K562 (cell line): ENCODE data around the gene LGR6. TPM values are rescaled to one million over a fixed set of nuclear protein-coding genes. Genes with fewer than 3 reads are reported as not detected.

Source experiments
- BRCA1 ChIP-seq, 2 experiments: fragments of 450-650 bp in 1 of 2; sonication (generic) in 1 of 2; formaldehyde crosslinking in 1 of 2; IDR thresholded peaks; 2 replicates each; pipeline versions ENCODE4 v1.5.0 to v1.6.1; 2017 to 2020; ENCODE audit warnings: mild to moderate bottlenecking in 1 of 2, missing genetic modification reagents in 1 of 2
- CC2D1A ChIP-seq: fragments of 450-650 bp; IDR thresholded peaks from 2 replicates; pipeline ENCODE4 v1.6.1; 2017; ENCODE audit warnings: mild to moderate bottlenecking
- FOXK2 ChIP-seq, 2 experiments: fragments of 450-650 bp; IDR thresholded peaks in 1 of 2; conservative IDR thresholded peaks in 1 of 2; 2 replicates each; pipeline ENCODE4 v1.6.1; 2016; ENCODE audit warnings: low read depth in 2 of 2, mild to moderate bottlenecking in 1 of 2
- GMEB1 ChIP-seq: fragments of 250-450 bp; sonication (Bioruptor Pico); IDR thresholded peaks from 2 replicates; pipeline ENCODE4 v1.4.0; 2020; ENCODE audit warnings: mild to moderate bottlenecking
- HMG20A ChIP-seq: fragments of 450-650 bp; formaldehyde crosslinking; conservative IDR thresholded peaks from 2 replicates; pipeline ENCODE4 v1.4.0; 2020; ENCODE audit warnings: mild to moderate bottlenecking, mixed read lengths
- IRF9 ChIP-seq: fragments of 450-650 bp; IDR thresholded peaks from 2 replicates; pipeline ENCODE4 v1.6.1; 2016; ENCODE audit warnings: missing biosample characterization, missing genetic modification characterization
- KDM1A ChIP-seq, 2 experiments: fragments of 450-650 bp; IDR thresholded peaks; 2 replicates each; pipeline ENCODE4 v1.6.1; 2016; ENCODE audit warnings: mild to moderate bottlenecking in 2 of 2
- KDM4B ChIP-seq, 2 experiments: fragments of 450-650 bp in 1 of 2; sonication (generic) in 1 of 2; IDR thresholded peaks; 2 replicates each; pipeline ENCODE4 v1.6.1; 2016 to 2017; ENCODE audit warnings: borderline replicate concordance in 2 of 2, antibody characterized with exemption in 1 of 2, low read depth in 1 of 2, mild to moderate bottlenecking in 1 of 2
- MAFG ChIP-seq: fragments of 450-650 bp; conservative IDR thresholded peaks from 2 replicates; pipeline ENCODE4 v1.6.1; 2016; ENCODE audit warnings: missing genetic modification characterization, missing compliant biosample characterization
- MTA1 ChIP-seq: fragments of 450-650 bp; IDR thresholded peaks from 2 replicates; pipeline ENCODE4 v1.6.1; 2017; ENCODE audit warnings: borderline replicate concordance
- SMAD4 ChIP-seq: fragments of 250-450 bp; sonication (Bioruptor Pico); conservative IDR thresholded peaks from 2 replicates; pipeline ENCODE4 v1.8.0; 2021; ENCODE audit warnings: inconsistent platforms, mild to moderate bottlenecking, moderate library complexity
- STAT6 ChIP-seq: sonication (generic); formaldehyde crosslinking; IDR thresholded peaks from 2 replicates; pipeline ENCODE4 v1.8.1; 2023; ENCODE audit warnings: mild to moderate bottlenecking, missing genetic modification reagents
- TCF7L2 ChIP-seq: fragments of 150-350 bp; IDR thresholded peaks from 2 replicates; pipeline ENCODE4 v1.6.1; 2016; ENCODE audit warnings: low read depth, mild to moderate bottlenecking, low read length, moderate library complexity
- THAP7 ChIP-seq: fragments of 250-450 bp; sonication (Bioruptor Pico); IDR thresholded peaks from 2 replicates; pipeline ENCODE4 v1.5.0; 2021
- THRA ChIP-seq: fragments of 450-650 bp; IDR thresholded peaks from 2 replicates; pipeline ENCODE4 v1.6.1; 2017; ENCODE audit warnings: mild to moderate bottlenecking, moderate library complexity
- ZNF354B ChIP-seq: fragments of 250-450 bp; sonication (Bioruptor Pico); IDR thresholded peaks from 2 replicates; pipeline ENCODE4 v1.4.0; 2020
- ZNF41 ChIP-seq: fragments of 250-450 bp; sonication (Bioruptor Pico); conservative IDR thresholded peaks from 2 replicates; pipeline ENCODE4 v1.4.0; 2020; ENCODE audit warnings: mild to moderate bottlenecking
- ZNF444 ChIP-seq: fragments of 250-450 bp; sonication (Bioruptor Pico); IDR thresholded peaks from 2 replicates; pipeline ENCODE4 v1.4.0; 2020; ENCODE audit warnings: mild to moderate bottlenecking, moderate library complexity
- ZNF764 ChIP-seq: fragments of 250-450 bp; sonication (Bioruptor Pico); IDR thresholded peaks from 2 replicates; pipeline ENCODE4 v1.4.0; 2020; ENCODE audit warnings: low read depth, mild to moderate bottlenecking, moderate library complexity
- polyA plus RNA-seq, 8 experiments: library from polyadenylated mRNA; depleted of rRNA in 4 of 8; stranded (reverse) in 5 of 8; unstranded in 3 of 8; fragments of >200 nt; fragmentation: Nextera tagmentation in 2 of 8; fragmentation: Illumina TruSeq in 1 of 8; extraction: Ambion mirVana in 2 of 8; extraction: Trizol in 1 of 8; gene quantifications; 2 replicates each; pipeline versions ENCODE4 v1.2.1 to v1.2.3, GENCODE V29; 2011 to 2014; ENCODE audit warnings: inconsistent platforms in 1 of 8, missing spikeins in 1 of 8
- total RNA-seq, 7 experiments: library from RNA; depleted of rRNA in 6 of 7; stranded (reverse); fragments of >200 nt in 6 of 7; fragmentation: Illumina TruSeq in 2 of 7; extraction: Trizol in 2 of 7; gene quantifications; 2 replicates each; pipeline versions ENCODE4 v1.2.1 to v1.2.3, GENCODE V29; 2011 to 2021; ENCODE audit warnings: low replicate concordance in 1 of 7

The LGR6 gene
- total and polyA plus RNA-seq, 9 of the 15 experiments (the other 6 are each of a cell fraction or from before 2014, with no cell fraction given): 0.01 to 0.54 (median 0.17) TPM; not detected in 1

GRCh38 chr1:202159534-202160371 is 33.8 kb upstream of the LGR6 start (continued):
- TF ChIP-seq TCF7L2 (no peak), KDM4B (IDR thresholded peaks at IDR 0.05; ENCODE audit: borderline replicate concordance in 2 of 2, low read depth in 1 of 2) (0 out of 4 replicates have a peak, but pooled peaks of 1 of the 2 experiments have one; percentile 23), ZNF444 (CRISPR knock-in tag) (peak; percentile 11; the same call in 1 of the 2 replicates), HMG20A (CRISPR knock-in tag) (no peak), SMAD4 (peak; percentile 6; the same call in 1 of the 2 replicates), GMEB1 (CRISPR knock-in tag) (no peak; the same call in 1 of the 2 replicates), IRF9 (tag) (peak; percentile 76; the same call in 1 of the 2 replicates), ZNF354B (CRISPR knock-in tag) (no peak), FOXK2 (conservative IDR thresholded peaks at IDR 0.05 in 1 of 2, IDR thresholded peaks at IDR 0.05 in 1 of 2; ENCODE audit: low read depth in 2 of 2) (peak; percentile 43 to 46; a peak in 3 of 4 replicates), ZNF764 (CRISPR knock-in tag) (no peak), THAP7 (CRISPR knock-in tag) (no peak), ZNF41 (peak; percentile 2; the same call in 1 of the 2 replicates), MTA1 (peak; percentile 20), STAT6 (CRISPR knock-in tag) (no peak), CC2D1A (0 out of 2 replicates have a peak, but pooled peaks have one; percentile 14), BRCA1 (IDR thresholded peaks at IDR 0.05) (no peak), BRCA1 (CRISPR knock-in tag; IDR thresholded peaks at IDR 0.05) (no peak), KDM1A (IDR thresholded peaks at IDR 0.05) (no peak), THRA (no peak), MAFG (tag) (no peak)
